ENCODE measurements around the gene PSMD2. TPM values are rescaled to one million over a fixed set of nuclear protein-coding genes. Genes with fewer than 3 reads are reported as not detected.
A peak's percentile ranks its signal among the peaks of the same experiment; 100 is the strongest.

The PSMD2 gene
- total RNA-seq, 1 experiment from 2014 or later: 302 TPM

DNA sequence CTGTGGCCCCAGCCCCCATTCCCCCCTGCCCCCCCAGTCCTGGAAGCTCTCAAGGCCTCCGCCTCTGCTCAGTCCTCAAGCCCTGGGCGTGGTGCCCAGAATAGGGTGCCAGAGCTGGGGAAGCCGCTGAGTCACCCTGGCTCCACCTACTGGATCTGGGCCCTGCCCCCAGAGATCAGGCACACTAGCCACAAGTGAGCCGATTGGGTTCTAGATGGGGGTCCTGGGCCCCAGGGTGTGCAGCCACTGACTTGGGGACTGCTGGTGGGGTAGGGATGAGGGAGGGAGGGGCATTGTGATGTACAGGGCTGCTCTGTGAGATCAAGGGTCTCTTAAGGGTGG, 21.0 kb downstream of the PSMD2 start:
- DNase-seq: peak; percentile 58 to 64
- H3K36me3 ChIP-seq: peaks cover 91% of the 10 kb centered on the region
- no peak overlapping the region for H3K4me3 ChIP-seq
- no peak overlapping the region for H3K27ac ChIP-seq
- H3K4me1 ChIP-seq: no peaks in the 10 kb centered on the region; the same call in 1 of the 2 replicates
- H3K27me3 ChIP-seq: no peaks in the 10 kb centered on the region
- no peaks in the 10 kb centered on the region for H3K9me3 ChIP-seq (replicated peaks)

GRCh38 chr3:184321666-184322065, 22.6 kb downstream of the PSMD2 start:
- no peak overlapping the region for H3K4me3 ChIP-seq
- no peak for DNase-seq
- H3K27ac ChIP-seq: no peak overlapping the region
- no peaks in the 10 kb centered on the region for H3K9me3 ChIP-seq (replicated peaks)
- no peaks in the 10 kb centered on the region for H3K27me3 ChIP-seq
- H3K4me1 ChIP-seq: no peaks in the 10 kb centered on the region; the same call in 1 of the 2 replicates
- H3K36me3 ChIP-seq: peaks cover 98% of the 10 kb centered on the region

DNA sequence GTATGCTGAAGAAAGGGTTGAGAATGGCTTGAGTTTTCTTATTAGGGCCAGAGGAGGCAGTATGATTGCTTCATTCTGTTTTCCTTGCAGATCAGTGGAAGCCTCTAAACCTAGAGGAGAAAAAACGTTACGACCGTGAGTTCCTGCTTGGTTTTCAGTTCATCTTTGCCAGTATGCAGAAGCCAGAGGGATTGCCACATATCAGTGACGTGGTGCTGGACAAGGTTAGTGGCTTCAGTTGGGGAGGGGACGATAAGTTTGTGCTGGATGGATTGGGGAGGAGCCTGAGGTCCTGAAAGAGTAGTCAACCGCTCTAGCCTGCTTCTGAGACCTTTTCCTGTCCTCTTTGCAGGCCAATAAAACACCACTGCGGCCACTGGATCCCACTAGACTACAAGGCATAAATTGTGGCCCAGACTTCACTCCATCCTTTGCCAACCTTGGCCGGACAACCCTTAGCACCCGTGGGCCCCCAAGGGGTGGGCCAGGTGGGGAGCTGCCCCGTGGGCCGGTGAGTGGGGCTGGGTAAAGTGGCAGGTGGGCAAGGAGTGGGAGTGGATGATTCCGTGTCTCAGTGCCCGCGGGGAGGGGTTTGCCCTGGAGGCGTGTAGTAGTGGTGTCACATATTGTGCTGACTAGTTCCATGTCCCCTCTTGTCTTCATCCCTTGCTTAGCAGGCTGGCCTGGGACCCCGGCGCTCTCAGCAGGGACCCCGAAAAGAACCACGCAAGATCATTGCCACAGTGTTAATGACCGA, 23.9 kb downstream of the PSMD2 start:
- Histone ChIP-seq H3K9me3 (replicated peaks) (no peaks in the 10 kb centered on the region), H3K27ac (no peak overlapping the region), H3K4me1 (no peaks in the 10 kb centered on the region; the same call in 1 of the 2 replicates), H3K36me3 (peaks cover 98% of the 10 kb centered on the region), H3K27me3 (no peaks in the 10 kb centered on the region), H3K4me3 (no peak overlapping the region)
- DNase-seq: no peak

- H3K27ac ChIP-seq: no peak overlapping the region
- H3K27me3 ChIP-seq: no peaks in the 10 kb centered on the region
- H3K4me3 ChIP-seq: no peak overlapping the region
- no peaks in the 10 kb centered on the region; the same call in 1 of the 2 replicates for H3K4me1 ChIP-seq
- no peak for DNase-seq
- H3K36me3 ChIP-seq: peaks cover 97% of the 10 kb centered on the region
- H3K9me3 ChIP-seq (replicated peaks): no peaks in the 10 kb centered on the region
Measured at GRCh38 chr3:184323696-184324095, 24.7 kb downstream of the PSMD2 start.

DNA sequence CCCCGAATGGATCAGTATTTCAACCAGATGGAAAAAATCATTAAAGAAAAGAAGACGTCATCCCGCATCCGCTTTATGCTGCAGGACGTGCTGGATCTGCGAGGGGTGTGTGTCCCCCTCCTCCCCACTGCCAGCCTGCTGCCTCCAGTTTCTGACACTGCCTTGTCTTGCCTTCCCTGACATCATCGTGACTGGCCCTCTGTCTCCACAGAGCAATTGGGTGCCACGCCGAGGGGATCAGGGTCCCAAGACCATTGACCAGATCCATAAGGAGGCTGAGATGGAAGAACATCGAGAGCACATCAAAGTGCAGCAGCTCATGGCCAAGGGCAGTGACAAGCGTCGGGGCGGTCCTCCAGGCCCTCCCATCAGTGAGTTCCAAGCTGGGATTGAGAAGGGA, 26.2 kb downstream of the PSMD2 start:
- no peaks in the 10 kb centered on the region for H3K27me3 ChIP-seq
- peaks cover 98% of the 10 kb centered on the region for H3K36me3 ChIP-seq
- H3K4me1 ChIP-seq: no peaks in the 10 kb centered on the region
- no peak overlapping the region for H3K4me3 ChIP-seq
- H3K27ac ChIP-seq: no peak overlapping the region
- no peak for DNase-seq
- no peaks in the 10 kb centered on the region for H3K9me3 ChIP-seq (replicated peaks)

DNA sequence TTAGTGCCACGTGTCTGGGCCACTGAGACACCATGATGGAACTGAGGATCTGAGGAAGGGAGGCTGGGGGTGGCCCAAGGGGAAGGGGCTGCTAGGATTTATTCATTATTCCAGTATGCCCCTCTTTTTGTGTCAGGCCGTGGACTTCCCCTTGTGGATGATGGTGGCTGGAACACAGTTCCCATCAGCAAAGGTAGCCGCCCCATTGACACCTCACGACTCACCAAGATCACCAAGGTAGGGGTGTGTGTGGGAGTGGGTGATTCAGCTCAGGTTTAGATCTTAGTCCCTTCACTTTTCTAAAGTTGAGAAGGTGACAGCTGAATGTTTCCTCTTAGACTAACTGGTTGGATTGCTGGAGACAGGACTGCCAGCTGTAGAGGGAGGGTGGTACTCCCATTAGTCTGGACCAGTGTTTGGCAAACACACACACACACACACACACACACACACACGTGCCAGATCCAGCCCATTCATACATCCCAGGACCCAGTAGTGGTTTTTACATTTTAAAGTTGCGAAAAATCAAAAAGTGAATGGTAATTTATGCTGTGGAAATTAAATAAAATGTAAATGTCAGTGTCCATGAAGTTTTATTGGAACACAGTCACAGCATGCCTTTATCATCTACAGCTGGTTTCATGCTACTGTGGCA, 26.8 kb downstream of the PSMD2 start:
- Histone ChIP-seq H3K27ac (no peak overlapping the region), H3K9me3 (replicated peaks) (no peaks in the 10 kb centered on the region), H3K36me3 (peaks cover 98% of the 10 kb centered on the region), H3K27me3 (no peaks in the 10 kb centered on the region), H3K4me3 (no peak overlapping the region), H3K4me1 (no peaks in the 10 kb centered on the region)
- DNase-seq: no peak

GRCh38 chr3:184327171-184327570, 28.1 kb downstream of the PSMD2 start:
- Histone ChIP-seq H3K36me3 (peaks cover 96% of the 10 kb centered on the region), H3K4me3 (no peak overlapping the region), H3K27ac (no peak overlapping the region), H3K27me3 (no peaks in the 10 kb centered on the region), H3K9me3 (replicated peaks) (no peaks in the 10 kb centered on the region), H3K4me1 (no peaks in the 10 kb centered on the region)
- no peak for DNase-seq

- H3K27me3 ChIP-seq: no peaks in the 10 kb centered on the region
- no peak overlapping the region for H3K27ac ChIP-seq
- DNase-seq: no peak
- H3K36me3 ChIP-seq: peaks cover 93% of the 10 kb centered on the region
- no peaks in the 10 kb centered on the region for H3K4me1 ChIP-seq
- H3K9me3 ChIP-seq (replicated peaks): no peaks in the 10 kb centered on the region
- no peak overlapping the region for H3K4me3 ChIP-seq
Measured at GRCh38 chr3:184328516-184328915, 29.5 kb downstream of the PSMD2 start.

DNA sequence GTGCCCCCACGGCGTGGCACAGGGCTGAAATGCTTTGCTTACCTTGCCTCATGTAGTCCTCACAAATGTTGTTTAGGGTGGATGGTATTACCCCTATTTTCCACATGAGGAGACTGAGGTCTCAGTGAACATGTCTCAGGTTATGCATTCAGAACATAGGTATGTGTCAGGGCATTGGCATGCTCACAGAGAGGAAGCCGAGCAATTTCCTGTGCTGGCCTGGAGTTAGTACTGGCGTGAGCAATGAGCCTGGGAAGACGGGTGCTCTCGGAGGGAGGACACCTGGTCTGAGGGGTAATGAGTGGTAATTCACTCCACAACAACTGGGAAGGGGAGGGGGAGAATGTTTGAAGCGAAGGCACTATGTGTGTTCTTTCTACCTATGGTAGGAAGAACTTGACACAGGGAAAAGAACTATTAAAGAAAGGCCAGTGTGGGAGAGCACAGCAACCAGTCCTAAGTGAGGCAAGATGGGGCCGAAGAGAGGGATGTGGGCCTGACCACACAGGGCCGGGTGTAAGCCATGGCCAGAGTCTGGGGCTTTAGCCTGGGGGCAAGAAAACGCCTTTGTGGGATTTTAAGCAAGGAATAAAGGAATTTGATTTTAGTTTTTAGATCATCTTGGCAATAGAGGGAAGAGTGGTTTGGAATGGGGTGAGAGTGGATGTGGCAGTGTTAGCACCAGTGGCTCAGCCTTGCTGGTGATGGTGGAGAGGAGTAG, 33.5 kb downstream of the PSMD2 start:
- Histone ChIP-seq H3K36me3 (peaks cover 70% of the 10 kb centered on the region), H3K9me3 (replicated peaks) (no peaks in the 10 kb centered on the region), H3K27ac (no peak overlapping the region), H3K27me3 (no peaks in the 10 kb centered on the region), H3K4me3 (no peak overlapping the region), H3K4me1 (peaks cover 7% of the 10 kb centered on the region; the same call in 1 of the 2 replicates)
- no peak for DNase-seq

DNA sequence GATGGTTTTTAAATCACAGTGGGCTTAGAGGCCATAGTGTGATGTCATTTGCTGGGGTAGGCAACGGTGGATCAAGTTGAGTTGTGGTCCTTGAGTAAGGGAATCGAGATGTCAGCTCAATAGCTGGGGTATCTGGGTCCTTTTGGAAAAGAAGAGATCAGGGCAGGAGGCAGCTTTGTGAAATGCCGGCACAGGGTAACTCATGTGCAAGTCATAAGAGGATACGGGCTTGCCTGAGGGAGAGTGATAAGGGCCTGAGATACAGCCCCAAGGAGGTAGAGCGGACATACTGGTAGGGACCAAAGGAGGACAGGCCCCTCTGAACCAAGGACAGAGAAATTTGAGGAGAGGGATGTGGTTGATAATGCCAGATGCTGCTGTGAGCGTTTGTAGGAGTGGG, 34.1 kb downstream of the PSMD2 start:
- Histone ChIP-seq H3K9me3 (replicated peaks) (no peaks in the 10 kb centered on the region), H3K27me3 (no peaks in the 10 kb centered on the region), H3K36me3 (peaks cover 64% of the 10 kb centered on the region), H3K27ac (no peak overlapping the region), H3K4me1 (peaks cover 7% of the 10 kb centered on the region; the same call in 1 of the 2 replicates), H3K4me3 (no peak overlapping the region)
- DNase-seq: no peak

DNA sequence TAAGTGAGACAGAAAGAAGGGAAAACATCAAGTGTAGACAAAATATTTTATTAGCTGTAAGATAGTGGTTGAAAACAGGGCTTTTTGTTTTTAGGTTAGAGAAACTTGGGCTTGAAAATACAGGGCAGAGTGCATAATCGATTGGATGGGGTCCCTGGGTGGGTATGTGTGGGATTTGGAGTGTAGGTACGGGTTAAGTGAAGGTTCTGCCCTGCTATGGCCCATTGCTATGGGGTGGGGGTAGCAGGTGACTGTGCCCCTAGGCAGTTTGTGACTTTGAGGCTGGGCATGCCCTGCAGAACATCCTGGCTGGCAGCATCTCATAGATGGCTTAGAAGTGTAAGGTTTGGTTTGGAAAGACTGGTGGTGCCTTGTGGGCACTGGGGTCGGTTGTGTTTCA, 34.7 kb downstream of the PSMD2 start:
- peaks cover 60% of the 10 kb centered on the region for H3K36me3 ChIP-seq
- H3K27ac ChIP-seq: no peak overlapping the region
- no peaks in the 10 kb centered on the region for H3K27me3 ChIP-seq
- no peak for DNase-seq
- peaks cover 7% of the 10 kb centered on the region; the same call in 1 of the 2 replicates for H3K4me1 ChIP-seq
- H3K4me3 ChIP-seq: no peak overlapping the region
- H3K9me3 ChIP-seq (replicated peaks): no peaks in the 10 kb centered on the region

GRCh38 chr3:184334470-184335158, 35.6 kb downstream of the PSMD2 start:
- peaks cover 51% of the 10 kb centered on the region for H3K36me3 ChIP-seq
- DNase-seq: no peak
- no peak overlapping the region for H3K4me3 ChIP-seq
- no peaks in the 10 kb centered on the region for H3K27me3 ChIP-seq
- no peaks in the 10 kb centered on the region for H3K9me3 ChIP-seq (replicated peaks)
- H3K27ac ChIP-seq: no peak overlapping the region
- peaks cover 7% of the 10 kb centered on the region; the same call in 1 of the 2 replicates for H3K4me1 ChIP-seq

GRCh38 chr3:184335291-184335660, 36.2 kb downstream of the PSMD2 start:
- Histone ChIP-seq H3K27me3 (no peaks in the 10 kb centered on the region), H3K4me3 (peak overlapping the region; percentile 63), H3K9me3 (replicated peaks) (no peaks in the 10 kb centered on the region), H3K4me1 (peaks cover 7% of the 10 kb centered on the region; the same call in 1 of the 2 replicates), H3K27ac (no peak overlapping the region), H3K36me3 (peaks cover 44% of the 10 kb centered on the region)
- no peak for DNase-seq

- H3K36me3 ChIP-seq: peaks cover 38% of the 10 kb centered on the region
- H3K9me3 ChIP-seq (replicated peaks): no peaks in the 10 kb centered on the region
- no peaks in the 10 kb centered on the region for H3K27me3 ChIP-seq
- peak; percentile 76 to 77 for DNase-seq
- H3K4me3 ChIP-seq: peak overlapping the region; percentile 63
- H3K4me1 ChIP-seq: peaks cover 7% of the 10 kb centered on the region; the same call in 1 of the 2 replicates
- H3K27ac ChIP-seq: peak overlapping the region; percentile 50
Measured at GRCh38 chr3:184335661-184336546, 36.9 kb downstream of the PSMD2 start.

Measured in SJCRH30 (cell line).